ENCODE measurements around the gene CCDC85A. TPM values are rescaled to one million over a fixed set of nuclear protein-coding genes. Genes with fewer than 3 reads are reported as not detected.

The CCDC85A gene
- total RNA-seq, 1 experiment from 2014 or later, result not detected

DNA sequence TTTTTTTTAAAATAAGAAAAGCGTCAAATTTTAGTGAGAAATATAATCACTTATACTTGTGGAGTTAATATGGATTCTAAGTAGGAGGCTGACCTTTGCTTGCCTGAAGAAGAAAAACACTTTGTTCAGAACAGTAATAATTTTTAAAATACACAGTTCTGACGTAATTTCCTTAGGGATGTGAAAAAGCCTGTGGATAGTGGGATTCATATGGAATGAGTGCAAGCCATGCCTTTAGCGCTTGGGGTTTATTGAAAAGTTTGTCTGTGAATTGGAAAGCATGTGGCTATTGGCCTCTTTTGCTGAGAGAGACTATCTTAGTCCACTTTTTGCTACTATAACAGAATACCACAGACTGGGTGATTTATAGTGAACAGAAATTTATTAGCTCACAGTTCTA, 151.3 kb downstream of the CCDC85A start:
- no peak for DNase-seq (ENCODE audit: low spot score)
- in situ Hi-C loops (cut with HindIII; ENCODE audit: low sequenced_read_pairs), result no loop called here

DNA sequence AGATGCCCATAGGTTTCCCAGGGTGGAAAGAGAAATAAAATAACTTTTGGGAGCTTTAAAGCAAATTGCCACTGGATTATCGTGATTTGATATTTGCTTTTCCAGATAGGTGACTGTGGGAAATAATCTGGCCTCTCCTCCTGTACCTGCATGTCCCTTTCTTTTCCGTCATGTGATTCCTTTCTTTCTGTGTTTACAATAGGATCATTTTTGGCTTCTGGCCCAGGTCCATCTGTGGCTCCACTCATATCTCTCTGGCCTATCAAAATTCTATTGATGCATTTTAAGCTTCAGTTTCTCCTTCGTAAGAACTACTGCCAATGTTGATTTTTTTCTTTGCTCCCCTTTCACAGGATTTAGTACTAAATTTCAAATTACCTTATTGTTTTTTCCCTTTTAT, 153.6 kb downstream of the CCDC85A start:
- DNase-seq (ENCODE audit: low spot score), result peak; percentile 47
- in situ Hi-C loops (cut with HindIII; ENCODE audit: low sequenced_read_pairs), result no loop called here

DNA sequence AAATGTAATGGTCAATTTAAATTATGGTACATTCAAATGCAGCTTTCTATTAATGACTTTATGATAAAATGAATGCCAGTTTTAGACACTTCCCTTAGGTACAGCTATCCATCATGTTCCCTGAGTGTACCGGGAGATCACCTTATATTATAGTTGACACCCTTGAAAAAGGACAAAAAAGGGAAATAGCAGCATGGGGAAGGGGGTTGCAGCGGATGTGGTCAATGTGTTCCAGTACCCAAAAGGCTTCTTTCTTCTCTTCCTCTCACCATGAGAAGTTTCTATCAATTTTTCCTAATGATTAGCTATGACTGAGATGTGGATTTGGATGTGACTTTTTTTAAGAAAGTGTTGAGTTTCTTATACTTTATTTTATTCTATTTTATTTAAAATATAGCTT, 154.4 kb downstream of the CCDC85A start:
- DNase-seq (ENCODE audit: low spot score), result no peak
- in situ Hi-C loops (cut with HindIII; ENCODE audit: low sequenced_read_pairs), result no loop called here

DNA sequence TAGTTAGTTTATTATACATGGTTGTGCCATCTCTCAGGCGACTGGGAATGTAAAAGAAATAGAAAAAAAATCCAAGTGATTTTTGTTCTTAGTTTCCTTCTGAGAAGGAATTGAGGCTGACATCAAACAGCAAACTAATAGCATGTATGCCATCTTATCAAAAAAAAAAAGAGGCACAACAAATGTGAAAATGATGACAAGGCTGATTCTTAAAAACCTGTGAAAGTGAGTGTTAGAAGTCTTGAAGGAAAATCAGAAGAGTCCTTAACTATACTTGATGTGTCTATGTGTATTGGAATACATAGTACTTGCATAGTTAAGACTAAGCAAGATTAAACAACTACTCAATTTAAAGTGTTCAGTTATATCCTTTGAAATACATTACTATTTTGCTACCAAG, 161.0 kb downstream of the CCDC85A start:
- no peak for DNase-seq (ENCODE audit: low spot score)
- in situ Hi-C loops (cut with HindIII; ENCODE audit: low sequenced_read_pairs), result no loop called here

DNA sequence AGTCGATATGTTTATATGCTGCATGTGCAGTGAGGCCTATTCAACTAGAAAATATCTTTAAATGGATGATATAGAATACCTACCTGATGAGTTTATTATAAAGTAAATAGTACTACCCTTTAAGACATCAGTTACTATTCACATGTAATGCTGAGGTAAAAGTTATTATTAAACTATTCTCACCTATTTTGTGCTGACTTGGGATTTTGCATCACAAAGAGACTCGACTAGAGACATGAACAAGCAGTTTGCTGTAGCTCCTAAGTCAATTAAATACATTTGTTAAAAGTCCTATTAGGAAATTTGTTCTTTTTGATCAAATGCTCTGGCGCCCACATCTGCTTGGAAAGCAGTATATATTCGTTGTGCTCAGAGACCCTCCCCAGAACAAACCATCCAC, 164.1 kb downstream of the CCDC85A start:
- in situ Hi-C loops (cut with HindIII; ENCODE audit: low sequenced_read_pairs), result no loop called here
- DNase-seq (ENCODE audit: low spot score), result no peak

DNA sequence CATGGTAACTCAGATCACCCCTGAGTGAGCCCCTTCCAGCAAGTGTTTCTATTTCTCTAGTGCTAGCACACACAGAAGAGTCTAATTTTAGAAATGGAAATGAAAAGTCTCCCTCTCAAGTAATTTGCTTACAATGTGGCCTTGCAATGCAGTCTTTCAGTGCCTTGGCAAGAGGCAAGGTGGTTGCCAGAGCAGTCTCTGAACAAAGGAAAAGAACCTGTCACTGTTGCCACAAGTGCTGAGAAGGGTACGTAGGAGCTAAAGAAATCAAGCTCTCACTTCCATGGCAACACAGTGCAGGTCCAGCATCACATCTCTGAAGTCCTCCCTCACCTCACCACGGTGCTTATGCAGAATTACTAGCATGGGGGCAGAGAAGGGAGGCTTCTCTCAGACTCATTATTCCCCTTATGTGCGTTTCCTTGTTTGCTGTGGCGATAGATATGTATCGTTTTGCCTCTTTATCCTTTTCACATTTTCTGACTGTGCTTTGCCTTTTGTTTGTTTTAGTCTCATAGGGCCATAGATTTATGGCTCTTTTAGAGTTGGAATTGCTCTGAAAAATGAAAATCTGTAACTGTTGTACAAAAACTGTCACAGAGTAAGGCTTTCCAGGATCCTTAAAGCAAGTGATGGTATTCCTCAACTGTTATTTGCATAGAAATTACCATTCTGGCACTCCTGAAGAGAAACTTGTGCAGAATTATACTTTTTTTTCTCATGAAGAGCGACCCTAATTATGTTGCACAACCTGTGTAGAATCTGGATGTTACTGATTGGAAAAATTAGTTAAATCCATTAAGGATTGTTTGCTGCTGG, 164.8 kb downstream of the CCDC85A start:
- in situ Hi-C loops (cut with HindIII; ENCODE audit: low sequenced_read_pairs), result no loop called here
- no peak for DNase-seq (ENCODE audit: low spot score)

DNA sequence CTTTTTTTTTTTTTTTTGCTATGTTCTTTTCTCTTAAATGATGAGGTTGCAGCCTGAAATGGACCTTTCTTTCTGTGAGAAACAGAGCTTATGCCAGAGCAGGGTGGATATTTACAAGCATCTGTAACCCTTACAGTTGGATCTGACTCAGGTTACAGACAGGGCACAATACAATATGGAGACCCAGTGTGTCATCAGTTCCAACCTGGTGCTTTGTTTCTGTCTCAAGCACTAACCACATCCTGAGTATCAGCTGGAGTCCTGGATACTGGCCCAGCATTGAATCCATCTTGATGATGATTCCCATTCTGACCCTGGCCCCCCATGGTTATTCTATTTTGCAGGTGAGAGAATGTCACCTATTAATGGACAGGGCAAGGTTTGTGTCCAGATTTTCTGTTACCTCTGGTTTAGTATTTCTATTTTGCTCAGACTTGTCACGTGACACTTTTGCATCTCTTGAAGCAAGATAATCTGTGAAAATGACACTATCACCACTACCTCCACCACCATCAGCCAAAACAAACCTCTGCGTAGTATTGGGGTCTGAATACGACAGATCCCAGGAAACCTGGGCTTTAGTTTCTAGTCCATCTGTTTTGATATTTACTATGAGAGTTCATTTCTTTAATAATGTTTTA, 174.0 kb downstream of the CCDC85A start:
- in situ Hi-C loops (cut with HindIII; ENCODE audit: low sequenced_read_pairs), result no loop called here
- DNase-seq (ENCODE audit: low spot score), result peak; percentile 83

DNA sequence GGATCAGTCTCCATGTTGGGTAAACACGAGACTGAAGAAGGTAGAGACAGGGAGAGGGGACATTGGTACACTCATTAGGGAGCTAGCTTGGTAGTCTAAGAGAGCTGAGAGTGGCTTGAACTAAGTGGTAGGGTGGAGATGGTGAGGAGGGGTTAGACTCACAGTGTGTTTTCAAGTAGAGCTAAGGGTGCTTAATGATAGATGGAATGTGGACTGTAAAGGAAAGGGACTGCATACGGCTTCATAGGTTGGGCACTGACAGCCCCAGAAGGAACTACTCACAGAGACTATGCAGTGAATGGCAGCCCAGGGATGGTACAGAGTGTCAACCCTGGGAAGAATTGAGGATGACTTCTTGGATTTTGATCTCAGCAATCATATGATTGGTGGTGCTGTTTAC, 178.1 kb downstream of the CCDC85A start:
- no peak for DNase-seq (ENCODE audit: low spot score)
- in situ Hi-C loops (cut with HindIII; ENCODE audit: low sequenced_read_pairs), result no loop called here

DNA sequence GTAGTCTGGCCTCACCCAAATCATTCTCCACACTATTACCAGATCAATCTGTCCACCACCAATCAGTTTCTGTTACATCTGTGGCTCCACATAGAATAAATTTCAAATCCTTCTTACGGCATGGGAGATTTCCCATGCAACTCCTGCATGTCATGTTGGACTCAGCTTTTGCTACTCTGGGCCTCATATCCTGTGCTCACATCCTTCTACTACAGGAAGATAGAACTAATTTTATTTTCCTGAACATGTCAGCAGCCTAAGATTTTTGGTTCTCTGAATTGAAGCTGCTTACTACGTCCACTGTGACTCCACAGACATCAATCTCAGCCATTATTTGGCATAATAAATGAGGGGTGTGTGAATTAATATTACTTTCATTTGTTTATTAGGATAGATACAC, 181.1 kb downstream of the CCDC85A start:
- in situ Hi-C loops (cut with HindIII; ENCODE audit: low sequenced_read_pairs), result no loop called here
- DNase-seq (ENCODE audit: low spot score), result no peak

DNA sequence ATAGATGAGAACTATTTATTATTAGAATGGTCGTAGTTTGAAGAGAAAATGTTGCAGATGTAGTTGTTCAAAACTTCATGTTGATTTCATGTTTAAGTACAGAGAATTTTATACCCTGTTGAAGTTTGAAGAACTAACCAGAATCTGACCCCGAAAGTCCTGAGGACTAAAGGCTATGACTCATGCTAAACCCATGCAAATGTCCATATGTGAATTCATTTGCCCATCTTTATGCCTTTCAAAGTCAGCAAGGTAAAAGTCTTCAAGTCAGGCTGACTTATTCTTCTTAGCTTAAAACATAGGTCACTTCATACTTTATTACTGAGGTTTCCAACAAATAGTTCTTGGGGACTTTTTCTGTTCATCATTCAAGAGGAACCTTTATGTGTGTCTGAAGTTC, 185.5 kb downstream of the CCDC85A start:
- no peak for DNase-seq (ENCODE audit: low spot score)
- in situ Hi-C loops (cut with HindIII; ENCODE audit: low sequenced_read_pairs), result no loop called here

DNA sequence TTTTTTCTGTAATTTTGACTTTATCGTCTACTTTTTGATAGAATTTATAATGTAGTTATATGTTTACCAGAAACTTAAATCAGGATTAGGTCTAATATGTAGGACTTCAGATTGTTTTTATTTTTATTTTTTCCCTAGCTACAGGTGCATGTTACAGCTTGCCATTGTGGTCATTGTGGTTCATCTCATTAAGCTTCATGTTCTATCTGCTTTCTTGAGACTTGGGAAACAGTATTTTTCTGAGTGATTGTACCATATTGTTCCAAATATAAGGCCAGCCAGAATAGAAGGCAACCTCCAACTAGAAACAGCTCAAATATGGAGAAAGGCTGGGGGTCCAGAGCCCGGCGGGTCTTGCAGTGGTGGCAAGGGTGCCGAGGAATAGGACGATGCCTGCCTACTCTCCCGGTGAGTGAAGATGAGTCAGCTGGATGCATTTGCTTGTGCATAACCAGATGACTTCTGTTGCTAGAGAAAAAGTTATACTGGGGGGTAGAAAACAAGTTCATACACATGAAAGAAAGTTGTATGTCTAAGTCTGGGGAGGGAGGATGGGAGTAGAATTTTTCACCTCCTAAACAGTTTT, 188.4 kb downstream of the CCDC85A start:
- no peak for DNase-seq (ENCODE audit: low spot score)
- in situ Hi-C loops (cut with HindIII; ENCODE audit: low sequenced_read_pairs), result no loop called here

DNA sequence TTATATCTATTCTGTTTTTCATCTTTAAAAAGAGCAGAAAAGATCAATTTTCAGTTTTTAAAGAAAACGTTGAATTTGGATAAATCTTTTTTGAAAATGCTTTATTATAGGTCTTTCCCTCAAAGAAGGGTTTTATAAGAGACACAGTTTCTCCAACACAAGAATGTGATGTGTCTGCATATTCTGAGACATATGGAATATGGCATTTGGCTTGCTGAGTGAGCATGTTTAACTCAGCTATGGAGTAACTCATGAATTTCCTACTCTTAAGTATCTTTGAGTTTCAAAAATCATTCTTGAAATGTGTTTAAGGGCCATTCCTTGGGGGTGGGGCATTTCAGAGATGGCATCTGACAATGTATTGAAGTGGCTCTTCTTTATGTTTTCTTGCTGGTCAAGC, 191.5 kb downstream of the CCDC85A start:
- in situ Hi-C loops (cut with HindIII; ENCODE audit: low sequenced_read_pairs), result no loop called here

DNA sequence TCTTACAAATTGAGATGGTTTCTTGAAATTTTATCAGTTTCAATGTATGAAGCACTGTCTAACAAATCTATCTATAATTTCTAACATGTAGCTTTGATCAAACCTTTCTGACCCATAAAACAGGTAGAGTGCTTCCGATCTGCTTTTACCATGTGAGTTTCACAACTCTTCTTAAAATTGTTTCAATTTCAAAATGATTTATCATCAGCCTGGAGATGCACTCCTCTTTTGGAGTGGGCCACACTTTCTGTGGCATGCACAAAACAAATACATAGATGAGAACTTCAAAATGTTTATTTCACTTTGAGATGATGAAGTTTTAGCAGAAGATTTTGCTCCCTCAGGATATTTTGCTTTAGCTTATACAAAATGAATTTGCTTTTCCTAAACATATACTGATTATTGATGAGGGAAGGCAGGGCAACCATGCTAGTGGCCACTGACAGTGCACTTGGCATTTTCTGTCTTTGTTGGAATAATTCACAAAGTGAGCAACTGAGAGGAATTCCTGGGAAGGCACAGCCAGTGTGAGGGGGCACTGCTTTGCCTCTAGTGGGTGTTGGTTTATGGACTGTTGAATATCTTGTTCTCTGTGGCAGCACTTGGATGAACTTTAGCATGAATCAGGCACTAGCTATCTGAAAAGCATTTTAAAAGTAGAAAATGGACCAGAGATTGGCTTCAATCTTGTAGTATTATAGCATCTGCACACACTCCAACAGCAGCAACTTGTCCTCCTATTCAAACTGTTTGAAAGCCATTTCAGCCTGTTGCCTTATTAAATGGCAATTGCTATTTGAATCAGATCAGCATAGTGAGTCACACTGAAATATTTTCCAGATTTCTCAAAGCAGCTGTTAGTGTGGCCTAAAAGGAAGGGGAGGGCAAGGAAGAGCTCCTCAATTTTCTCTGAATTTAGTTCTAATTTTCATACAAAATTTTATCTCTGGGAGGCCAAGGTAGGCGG, 193.2 kb downstream of the CCDC85A start:
- in situ Hi-C loops (cut with HindIII; ENCODE audit: low sequenced_read_pairs), result no loop called here
- DNase-seq (ENCODE audit: low spot score), result no peak

More for the DNA sequence above, 191.5 kb downstream of the CCDC85A start:
- DNase-seq (ENCODE audit: low spot score), result no peak

DNA sequence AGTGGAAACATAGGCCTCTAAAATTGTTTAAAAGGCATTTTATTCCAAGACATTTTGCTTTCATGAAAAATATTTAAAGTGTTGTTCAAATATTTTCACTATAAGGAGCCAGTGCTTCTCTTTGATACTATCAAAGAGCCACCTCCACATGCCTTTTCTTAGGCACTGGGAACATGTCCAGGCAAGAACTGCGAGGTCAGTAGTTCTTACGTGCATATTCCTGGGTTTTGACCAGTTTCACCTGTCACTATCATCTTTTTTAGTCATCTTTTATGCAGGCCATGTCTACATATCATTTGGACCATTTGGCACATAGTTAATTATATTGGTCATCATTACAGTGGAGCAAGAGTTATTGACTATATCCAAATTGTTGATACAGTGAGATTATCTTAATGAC, 195.3 kb downstream of the CCDC85A start:
- no peak for DNase-seq (ENCODE audit: low spot score)
- in situ Hi-C loops (cut with HindIII; ENCODE audit: low sequenced_read_pairs), result no loop called here

DNA sequence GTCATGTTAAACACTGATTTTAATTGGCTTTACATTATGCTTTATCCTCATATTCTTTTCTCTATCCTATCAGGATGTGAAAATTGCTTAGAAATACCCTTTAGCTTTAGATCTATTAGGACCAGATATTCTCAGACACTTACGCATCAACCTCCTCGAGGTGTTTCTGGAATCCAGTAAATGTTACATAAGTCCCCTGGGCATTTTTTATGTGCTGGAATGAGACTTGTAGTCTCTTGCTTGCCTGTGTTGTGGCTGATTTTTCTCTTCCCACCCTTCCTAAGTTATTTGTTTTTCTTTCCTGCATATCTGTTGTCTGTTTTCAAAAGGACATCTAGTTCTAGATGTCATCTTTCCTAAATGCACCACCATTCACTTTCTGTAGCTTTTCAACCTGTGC, 197.1 kb downstream of the CCDC85A start:
- DNase-seq (ENCODE audit: low spot score), result no peak
- in situ Hi-C loops (cut with HindIII; ENCODE audit: low sequenced_read_pairs), result no loop called here

DNA sequence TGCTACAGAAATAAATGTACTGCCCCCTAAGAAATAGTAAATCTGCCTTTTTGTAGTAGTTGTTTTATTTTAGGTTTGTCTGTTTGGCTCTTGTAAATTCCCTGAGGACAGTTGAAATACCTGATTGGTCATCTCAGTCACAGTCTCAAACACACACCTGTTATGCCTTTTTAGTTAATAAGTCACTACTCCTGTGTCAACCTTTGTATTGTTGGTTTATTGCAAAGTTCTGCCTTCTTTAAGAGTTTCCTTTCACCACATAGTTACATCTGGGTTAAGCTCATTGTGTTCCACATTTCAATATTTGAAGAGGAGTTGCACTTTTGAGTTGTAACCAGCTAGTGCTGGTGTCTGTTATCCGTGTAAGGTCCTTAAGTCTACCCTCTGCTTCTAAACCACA, 198.7 kb downstream of the CCDC85A start:
- no peak for DNase-seq (ENCODE audit: low spot score)
- in situ Hi-C loops (cut with HindIII; ENCODE audit: low sequenced_read_pairs), result no loop called here

DNA sequence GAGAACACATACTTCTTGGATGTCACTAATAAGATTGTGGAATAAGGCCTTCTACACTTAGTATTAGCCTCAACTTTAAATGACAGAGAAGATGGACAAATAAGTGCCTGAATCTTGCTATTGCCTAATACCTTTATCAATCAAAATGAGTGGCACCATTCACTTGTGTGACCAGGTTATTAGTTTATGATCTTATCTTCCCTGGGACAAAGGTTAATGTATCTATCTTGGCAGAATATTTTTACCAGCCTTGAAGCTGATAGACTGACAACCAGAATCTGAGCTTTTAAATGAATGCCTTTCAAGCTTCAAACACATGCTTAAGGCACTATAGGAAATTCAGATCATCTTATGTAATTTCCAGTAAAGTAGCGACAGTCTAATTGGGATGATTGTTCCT, 202.9 kb downstream of the CCDC85A start:
- in situ Hi-C loops (cut with HindIII; ENCODE audit: low sequenced_read_pairs), result no loop called here
- no peak for DNase-seq (ENCODE audit: low spot score)

DNA sequence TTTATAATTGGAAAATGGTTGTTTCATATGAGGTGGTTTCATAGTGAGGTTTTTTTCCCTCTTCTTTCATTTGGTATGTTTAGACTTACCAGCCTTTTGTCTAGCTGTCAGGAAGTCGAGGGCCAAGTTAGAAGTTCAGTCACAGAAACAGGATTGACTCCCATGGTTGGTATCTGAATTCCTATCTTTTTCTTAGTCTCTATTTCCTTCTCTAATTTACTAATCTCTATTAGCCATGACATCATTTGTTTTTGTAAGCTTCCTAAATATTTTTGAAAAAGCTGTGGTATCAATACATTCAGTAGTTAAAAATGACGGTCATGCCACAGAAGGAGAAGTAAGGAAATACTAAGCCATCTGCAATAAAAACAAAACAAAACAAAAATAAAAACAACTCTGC, 206.9 kb downstream of the CCDC85A start:
- no peak for DNase-seq (ENCODE audit: low spot score)
- in situ Hi-C loops (cut with HindIII; ENCODE audit: low sequenced_read_pairs), result no loop called here

DNA sequence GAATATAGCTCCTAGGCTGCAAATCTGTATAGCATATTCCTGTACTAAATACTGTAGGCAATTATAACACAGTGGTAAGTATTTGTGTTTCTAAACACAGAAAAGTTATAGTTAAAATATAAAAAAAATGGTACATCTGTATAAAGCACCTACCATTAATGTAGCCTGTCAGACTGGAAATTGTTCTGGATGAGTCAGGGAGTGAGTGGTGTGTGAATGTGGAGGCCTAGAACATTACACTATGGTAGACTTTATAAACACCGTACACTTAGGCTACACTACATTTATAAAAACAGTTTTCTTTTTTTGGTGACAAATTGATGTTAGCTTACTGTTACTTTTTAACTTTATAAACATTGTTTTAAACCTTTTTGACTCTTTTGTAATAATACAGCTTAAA, 226.3 kb downstream of the CCDC85A start:
- DNase-seq (ENCODE audit: low spot score), result no peak
- in situ Hi-C loops (cut with HindIII; ENCODE audit: low sequenced_read_pairs), result no loop called here

All from G401 (cell line).